GM21360 (cell line): ENCODE measurements around the gene RDM1.
A peak's percentile ranks its signal among the peaks of the same experiment; 100 is the strongest.
"Not testable (repeated sequence)": the region's sequence is repeated elsewhere in the genome, so short reads cannot be mapped to it uniquely, and the experiment has no call there.

ENCODE experiments used
- ATAC-seq: cut with Tn5 transposase; IDR thresholded peaks from one replicate; pipeline ENCODE4 v1.9.1; 2021; ENCODE audit warnings: mild to moderate bottlenecking, moderate library complexity; ENCODE audit not compliant: unreplicated experiment

The RDM1 gene

GRCh38 chr17:35900708-35901480, 29.7 kb downstream of the RDM1 start:
- ATAC-seq: no peak

DNA sequence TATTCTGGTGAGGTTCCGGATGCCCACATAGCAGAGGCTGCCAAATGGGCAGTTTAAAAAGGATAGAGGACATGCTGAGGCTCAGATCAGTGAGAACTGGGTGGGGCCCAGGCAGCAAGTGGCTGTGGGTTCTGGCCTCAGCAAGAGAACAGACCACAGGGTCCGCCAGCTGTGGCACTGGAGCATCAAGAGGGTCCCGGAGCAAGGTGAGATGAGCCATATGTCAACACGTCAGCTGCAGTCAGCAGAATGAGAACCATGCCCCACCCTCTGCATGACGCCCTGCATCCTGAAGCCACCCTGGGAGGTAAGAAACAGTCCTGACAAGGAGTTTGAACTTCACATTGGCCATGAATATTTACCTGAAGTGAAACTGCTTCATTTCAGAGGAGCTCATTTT, 30.3 kb downstream of the RDM1 start:
- ATAC-seq: no peak

DNA sequence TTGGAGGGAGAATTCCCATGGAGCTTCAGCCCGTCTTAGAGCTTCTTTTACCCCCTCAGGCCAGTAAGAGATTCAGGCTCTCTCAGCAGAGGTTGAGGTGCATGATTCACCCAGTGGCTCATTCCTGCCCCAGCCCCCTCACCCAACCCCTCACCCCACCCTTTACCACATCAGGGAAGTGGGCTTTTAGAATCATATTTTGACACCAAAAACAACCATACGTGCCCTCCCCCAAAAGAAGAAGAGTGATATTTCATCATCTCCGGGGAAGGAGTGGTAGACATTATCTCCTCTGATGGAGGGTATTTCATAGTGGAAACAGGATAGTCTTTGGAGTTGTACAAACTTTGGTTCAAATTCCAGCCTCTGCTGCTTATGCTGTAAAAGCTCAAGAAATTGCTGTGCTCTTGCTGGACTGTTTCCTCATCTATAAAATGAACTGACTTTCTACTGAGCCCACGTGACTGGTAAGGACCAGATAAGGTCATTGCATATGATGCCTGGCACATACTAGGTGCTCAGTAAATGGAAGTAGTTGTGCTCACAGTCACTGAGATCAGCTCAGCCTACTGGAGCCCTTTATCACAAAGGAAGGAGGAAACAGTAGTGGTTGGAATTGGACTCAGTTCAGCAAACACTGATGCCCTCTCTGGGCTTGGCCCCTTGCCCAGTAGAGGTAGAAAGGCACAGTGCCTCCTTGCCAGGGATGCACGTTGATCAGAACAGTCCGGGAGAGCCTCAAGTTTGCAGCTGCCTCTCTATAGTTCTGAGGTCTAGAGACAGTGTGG, 32.1 kb downstream of the RDM1 start:
- no peak for ATAC-seq

- not testable (repeated sequence) for ATAC-seq
Observed at GRCh38 chr17:35897772-35898171, 32.8 kb downstream of the RDM1 start.

- no peak for ATAC-seq
Observed at GRCh38 chr17:35895636-35896587, 34.7 kb downstream of the RDM1 start.

DNA sequence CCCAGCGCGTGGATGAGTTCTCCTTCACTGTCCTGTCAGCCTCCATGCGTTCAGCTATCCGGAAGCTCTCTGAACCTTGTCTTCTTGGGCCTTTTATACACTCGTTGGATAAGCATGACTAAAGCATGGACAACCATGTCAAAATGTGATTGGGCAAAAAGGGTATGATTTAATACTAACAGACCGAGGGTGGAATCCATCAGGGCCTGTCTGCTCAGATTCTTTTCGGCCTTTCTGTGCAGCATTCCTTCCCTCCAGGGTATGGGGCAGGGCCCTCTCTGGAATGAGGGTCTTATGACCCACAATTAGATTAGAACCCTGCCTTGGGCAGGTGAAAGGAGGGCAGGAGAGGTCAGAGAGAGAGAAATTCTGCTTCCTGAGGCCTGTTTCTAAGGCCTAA, 36.4 kb downstream of the RDM1 start:
- no peak for ATAC-seq

DNA sequence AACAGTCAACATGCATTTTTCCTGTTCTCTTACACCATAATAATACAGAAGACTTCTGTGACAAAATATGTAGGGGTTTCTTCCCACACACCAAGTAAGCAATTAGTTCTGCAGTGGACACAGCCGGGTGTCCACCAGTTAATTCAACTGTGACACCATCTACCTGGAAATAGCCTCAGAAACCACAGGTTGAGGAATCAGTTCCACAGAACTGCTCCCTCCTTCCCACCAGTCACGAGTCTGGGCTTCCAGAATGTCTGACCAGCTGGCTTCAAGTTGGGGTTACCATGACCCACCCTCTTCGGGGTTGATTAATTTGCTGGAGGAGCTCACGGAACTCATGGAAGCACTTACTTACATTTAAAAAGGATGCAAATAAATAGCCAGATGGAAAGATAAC, 36.8 kb downstream of the RDM1 start:
- no peak for ATAC-seq

GRCh38 chr17:35892091-35893035, 38.2 kb downstream of the RDM1 start:
- ATAC-seq: no peak

GRCh38 chr17:35891269-35891668, 39.3 kb downstream of the RDM1 start:
- ATAC-seq: no peak

GRCh38 chr17:35890774-35891155, 39.8 kb downstream of the RDM1 start:
- ATAC-seq: no peak

- no peak for ATAC-seq
Observed at GRCh38 chr17:35889818-35890773, 40.5 kb downstream of the RDM1 start.

- ATAC-seq: no peak
Observed at GRCh38 chr17:35889241-35889640, 41.3 kb downstream of the RDM1 start.

DNA sequence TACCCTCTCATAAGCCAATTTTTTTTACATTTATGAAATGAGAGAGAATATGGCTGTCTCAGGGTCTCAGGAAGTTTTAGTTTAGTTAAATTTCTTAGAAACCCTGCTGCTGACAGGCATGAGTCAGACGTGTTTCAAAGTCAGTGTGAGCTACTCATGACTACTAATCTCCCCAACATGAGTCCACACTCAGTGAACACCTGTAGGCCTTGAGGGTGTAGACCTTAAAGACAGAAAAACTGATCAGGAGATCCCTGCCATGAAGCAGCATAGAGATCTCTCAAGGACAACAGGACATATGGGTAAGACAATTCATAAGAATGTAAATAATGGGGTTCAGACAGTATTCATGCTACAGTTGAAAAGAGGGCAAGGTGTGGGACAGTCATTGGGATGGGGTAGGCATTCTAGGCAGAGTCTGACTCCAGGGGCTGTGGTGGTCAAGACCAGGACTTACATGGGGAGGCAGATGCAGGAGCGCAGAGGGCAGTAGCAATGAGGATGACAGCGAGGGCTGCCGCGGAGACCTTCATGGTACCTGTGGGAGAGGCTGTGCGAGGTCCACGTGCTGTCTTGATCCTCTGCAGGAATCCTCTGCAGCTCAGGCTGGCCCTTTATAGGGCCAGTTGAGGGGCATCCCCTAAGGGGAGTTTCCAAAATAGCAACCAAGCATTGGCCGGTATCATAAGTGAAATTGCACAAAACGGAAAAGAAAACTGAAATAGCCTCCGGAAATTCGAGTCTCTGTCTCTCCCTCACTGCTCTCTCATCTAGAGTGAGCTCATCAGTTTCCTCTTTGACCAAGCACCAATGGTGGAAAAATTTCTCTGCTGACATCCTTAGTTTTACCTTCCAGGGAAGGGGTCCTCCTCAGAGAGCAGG, 50.6 kb downstream of the RDM1 start, which contains the start of gene CCL5:
Gene CCL5 (minus strand): TSS at position 588 of the 882 bp plus-strand sequence.
- ATAC-seq: peak; percentile 77

- ATAC-seq: no peak
Observed at GRCh38 chr17:35878361-35878760, 52.2 kb downstream of the RDM1 start.

GRCh38 chr17:35877345-35878029, 53.1 kb downstream of the RDM1 start:
- no peak for ATAC-seq

DNA sequence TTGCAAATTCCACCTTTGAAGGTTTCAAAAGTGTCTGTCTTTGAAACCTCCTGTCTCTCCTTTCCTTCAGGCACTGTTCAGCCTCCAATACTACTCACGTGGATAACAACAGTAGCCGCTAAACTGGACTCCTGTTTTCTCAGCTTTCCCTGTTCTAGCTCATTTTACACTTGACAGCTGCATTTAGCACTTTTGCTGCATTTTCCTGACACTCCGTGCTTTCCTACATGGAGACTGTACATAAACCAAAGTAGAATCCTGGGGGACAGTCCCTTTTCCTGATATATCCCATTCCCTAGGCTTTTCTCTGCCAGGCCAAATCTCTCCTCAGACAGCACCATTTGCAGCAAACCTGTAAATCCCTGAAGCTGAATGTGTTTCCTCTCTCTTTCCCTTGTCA, 54.0 kb downstream of the RDM1 start:
- no peak for ATAC-seq

DNA sequence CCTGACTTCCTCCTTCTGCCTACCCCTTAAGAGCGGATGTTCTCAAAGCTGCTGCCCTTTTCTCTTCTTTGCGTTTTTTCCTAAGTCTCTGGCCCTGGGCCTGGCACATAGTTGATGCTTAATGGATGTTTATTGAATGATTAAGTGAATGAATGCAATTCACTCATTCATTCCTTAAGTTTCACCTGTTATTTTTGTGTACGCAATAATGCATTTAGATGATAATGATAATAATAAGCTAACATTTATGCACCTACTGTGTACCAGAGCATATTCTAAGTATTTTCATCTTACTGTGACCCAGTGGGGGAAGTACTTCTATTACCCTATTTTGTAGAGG, 54.8 kb downstream of the RDM1 start:
- no peak for ATAC-seq
